ENCODE results near the gene MTCH1. TPM values are rescaled to one million over a fixed set of nuclear protein-coding genes. Genes with fewer than 3 reads are reported as not detected.

Gene MTCH1
- total and polyA plus RNA-seq, 4 donors: 120 to 210 (median 157) TPM

- Histone ChIP-seq H3K9ac (ENCODE audit: insufficient read depth in 1 of 2, low read length in 2 of 2) (no peak overlapping the region), H3K36me3 (ENCODE audit: control insufficient read depth in 4 of 4, insufficient read depth in 4 of 4, low read length in 4 of 4) (peaks cover 0 to 9% (median 2%) of the 10 kb centered on the region in 4 donors), H3K4me3 (no peak overlapping the region), H3K4me1 (ENCODE audit: control insufficient read depth in 5 of 5, insufficient read depth in 5 of 5, low read length in 5 of 5) (peaks cover 0 to 17% (median 9%) of the 10 kb centered on the region in 5 donors), H3K9me3 (ENCODE audit: control insufficient read depth in 4 of 4, insufficient read depth in 3 of 4, low read length in 3 of 4) (no peaks in the 10 kb centered on the region), H3K27ac (ENCODE audit: low read depth in 1 of 2, low read length in 1 of 2) (no peak overlapping the region), H3K27me3 (ENCODE audit: control insufficient read depth in 3 of 3, insufficient read depth in 3 of 3, low read length in 2 of 3) (no peaks in the 10 kb centered on the region)
- TF ChIP-seq CTCF (IDR thresholded peaks at IDR 0.05; ENCODE audit: control extremely low read depth, extremely low read depth): no peak
- 29 to 61% methylated on average over 12 of the region's 12 CpGs for WGBS, 2 donors
- DNase-seq (peak; percentile 69 to 77 (median 77)), ATAC-seq (ENCODE audit: insufficient read depth, low FRiP score) (no peak)
Observed at GRCh38 chr6:36962874-36963273, 23.1 kb downstream of the MTCH1 start.

GRCh38 chr6:36961441-36962435 is 24.3 kb downstream of the MTCH1 start:
- Histone ChIP-seq H3K4me3 (no peak overlapping the region), H3K4me1 (ENCODE audit: control insufficient read depth in 5 of 5, insufficient read depth in 5 of 5, low read length in 5 of 5) (peaks cover 0 to 17% (median 9%) of the 10 kb centered on the region in 5 donors), H3K27me3 (ENCODE audit: control insufficient read depth in 3 of 3, insufficient read depth in 3 of 3, low read length in 2 of 3) (no peaks in the 10 kb centered on the region), H3K9ac (ENCODE audit: insufficient read depth in 1 of 2, low read length in 2 of 2) (no peak overlapping the region), H3K27ac (ENCODE audit: low read depth in 1 of 2, low read length in 1 of 2) (no peak overlapping the region), H3K36me3 (ENCODE audit: control insufficient read depth in 4 of 4, insufficient read depth in 4 of 4, low read length in 4 of 4) (peaks cover 0 to 4% (median 0%) of the 10 kb centered on the region in 4 donors), H3K9me3 (ENCODE audit: control insufficient read depth in 4 of 4, insufficient read depth in 3 of 4, low read length in 3 of 4) (no peaks in the 10 kb centered on the region)
- DNase-seq (no peak), ATAC-seq (ENCODE audit: insufficient read depth, low FRiP score) (no peak)
- WGBS, 2 donors: 64 to 70% methylated on average over 39 to 40 of the region's 40 CpGs
- TF ChIP-seq CTCF (IDR thresholded peaks at IDR 0.05; ENCODE audit: control extremely low read depth, extremely low read depth): no peak

GRCh38 chr6:36959555-36960250 is 26.3 kb downstream of the MTCH1 start:
- Histone ChIP-seq H3K27me3 (ENCODE audit: control insufficient read depth in 3 of 3, insufficient read depth in 3 of 3, low read length in 2 of 3) (no peaks in the 10 kb centered on the region), H3K9me3 (ENCODE audit: control insufficient read depth in 4 of 4, insufficient read depth in 3 of 4, low read length in 3 of 4) (no peaks in the 10 kb centered on the region), H3K9ac (ENCODE audit: insufficient read depth in 1 of 2, low read length in 2 of 2) (no peak overlapping the region), H3K27ac (ENCODE audit: low read depth in 1 of 2, low read length in 1 of 2) (no peak overlapping the region), H3K36me3 (ENCODE audit: control insufficient read depth in 4 of 4, insufficient read depth in 4 of 4, low read length in 4 of 4) (no peaks in the 10 kb centered on the region), H3K4me3 (no peak overlapping the region), H3K4me1 (ENCODE audit: control insufficient read depth in 5 of 5, insufficient read depth in 5 of 5, low read length in 5 of 5) (peaks cover 0 to 20% (median 9%) of the 10 kb centered on the region in 5 donors)
- 93% methylated on average over 17 of the region's 17 CpGs for WGBS, 2 donors
- TF ChIP-seq CTCF (IDR thresholded peaks at IDR 0.05; ENCODE audit: control extremely low read depth, extremely low read depth): no peak
- DNase-seq: no peak
- ATAC-seq (ENCODE audit: insufficient read depth, low FRiP score): no peak
